Stimulated activated CD8-positive, alpha-beta memory T cell treated with anti-CD3 and anti-CD28 coated beads, Interleukin-7, amount 100 ng/mL, for 48 hours (primary cell): Measurements from ENCODE around the gene TPRX1.

Experiments used
- DNase-seq, 2 donors: peaks; one replicate each; pipeline ENCODE4 v3.0.0-alpha.2; 2020; ENCODE audit warnings: low read depth in 1 of 2; ENCODE audit errors: extremely low read depth in 1 of 2

Gene TPRX1

GRCh38 chr19:47752440-47753211 is 51.7 kb downstream of the TPRX1 start:
- DNase-seq, result no peak
